ENCODE measurements around the gene SIRT7.

DNA sequence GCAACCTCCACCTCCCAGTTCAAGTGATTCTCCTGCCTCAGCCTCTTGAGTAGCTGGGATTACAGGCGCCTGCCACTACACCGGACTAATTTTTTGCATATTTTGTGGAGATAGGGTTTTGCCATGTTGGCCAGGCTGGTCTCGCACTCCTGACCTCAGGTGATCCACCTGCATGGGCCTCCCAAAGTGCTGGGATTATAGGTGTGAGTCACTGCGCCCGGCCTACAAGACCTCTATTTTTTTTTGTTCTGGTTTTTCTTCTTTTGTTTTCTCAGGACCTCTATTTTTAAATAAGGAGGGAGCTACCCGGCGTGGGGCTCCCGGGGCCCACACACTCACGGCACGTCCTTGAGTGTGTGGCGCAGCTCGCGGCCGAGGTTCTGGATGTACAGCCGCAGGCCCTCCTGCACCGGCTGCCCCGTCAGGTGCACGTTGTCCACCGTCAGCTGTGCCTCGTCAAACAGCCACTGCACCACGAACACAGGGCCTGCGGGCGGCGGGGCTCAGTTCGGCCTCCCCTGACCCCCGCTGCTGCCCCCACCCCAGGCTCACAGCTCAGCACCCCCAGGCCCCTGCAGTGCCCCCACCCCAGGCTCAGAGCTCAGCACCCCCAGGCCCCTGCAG is 37.2 kb upstream of the SIRT7 start:
- TF ChIP-seq CTCF (conservative IDR thresholded peaks at IDR 0.05; ENCODE audit: low read depth, low read length) (no peak), EZH2phosphoT487 (IDR thresholded peaks at IDR 0.05; ENCODE audit: borderline replicate concordance, low read length) (no peak), EZH2 (IDR thresholded peaks at IDR 0.05; ENCODE audit: low read length, unreplicated experiment) (no peak)

Measured in PC-3 (cell line).